Ovary (tissue), 3 donors: ENCODE data around the gene CLDN34.

Experiments used
- CTCF ChIP-seq, 3 donors: fragments of 450-650 bp in 2 of 3; fragments of 200-600 bp in 1 of 3; IDR thresholded peaks; one replicate each; pipeline versions ENCODE4 v1.5.1 to v1.8.0; 2016 to 2022; ENCODE audit warnings: antibody characterized with exemption in 3 of 3, mild to moderate bottlenecking in 1 of 3
- EP300 ChIP-seq: sonication (generic); formaldehyde crosslinking; IDR thresholded peaks from one replicate; pipeline ENCODE4 v1.6.1; 2017; ENCODE audit warnings: antibody characterized with exemption
- POLR2A ChIP-seq: fragments of 450-650 bp; IDR thresholded peaks from one replicate; pipeline ENCODE4 v1.6.1; 2017; ENCODE audit warnings: antibody characterized with exemption, mild to moderate bottlenecking, moderate library complexity
- donor health status: DM: no; HTN: no; CAD: no.

GRCh38 chrX:9955506-9955905 is 11.7 kb upstream of the CLDN34 start:
- no peak for TF ChIP-seq CTCF (IDR thresholded peaks at IDR 0.05)
- TF ChIP-seq EP300 = no peak
- TF ChIP-seq POLR2A = no peak
